ENCODE results near the gene GSDMA. TPM values are rescaled to one million over a fixed set of nuclear protein-coding genes. Genes with fewer than 3 reads are reported as not detected.

The GSDMA gene
- total and polyA plus RNA-seq, 12 donors = 0.14 to 2.2 (median 1.3) TPM; not detected in 5

- H3K36me3 ChIP-seq (replicated peaks in 1 of 2) = peaks cover 0 to 65% of the 10 kb centered on the region in 2 donors
- H3K9me3 ChIP-seq (replicated peaks in 1 of 3) = no peaks in the 10 kb centered on the region
- no peaks in the 10 kb centered on the region for H3K27me3 ChIP-seq
- no peak overlapping the region for H3K27ac ChIP-seq
- peak; percentile 83 to 91 (median 85) for DNase-seq
- intact Hi-C loops (cut with DNase I) = no loop called here
- peaks cover 6 to 9% of the 10 kb centered on the region in 2 donors for H3K4me1 ChIP-seq (replicated peaks in 1 of 2)
- H3K4me3 ChIP-seq = no peak overlapping the region
- 25 to 34% (median 28%) methylated on average over 15 to 33 of the region's 33 CpGs for WGBS, 4 donors
- TF ChIP-seq POLR2A (IDR thresholded peaks at IDR 0.05) (no peak), CTCF (IDR thresholded peaks at IDR 0.05) (peak; percentile 82 to 96 (median 92))
These were observed 64.2 kb downstream of the GSDMA start for GRCh38 chr17:40026816-40027613.

Small RNA genes within 50 kb of the gene (microRNA-seq; reads per million reads assigned to microRNA genes)
- gene MIR6884 = 0 to 0.85 (median 0.45) reads per million in 3 donors

Small RNA genes within 50 kb of the gene (small RNA-seq; reads per million reads assigned to genes)
- 2,438 to 3,222 reads per million in 2 donors for gene SNORD124

Other genes starting within 250 kb of the GSDMA start
- 100 to 1,000 TPM in 1 of 9 donors, 10 to 100 TPM in 8; 41.9 to 210 (median 47.4) TPM for gene MIEN1, start 232.5 kb upstream of the GSDMA start, total RNA-seq
- 100 to 1,000 TPM in 2 of 3 donors, 10 to 100 TPM in 1; 79.9 to 130 (median 108) TPM for gene MIEN1, start 232.5 kb upstream of the GSDMA start, polyA plus RNA-seq
- 1 to 10 TPM in 1 of 9 donors, under 1 TPM in 4, not detected in 4; 0.06 to 1.2 (median 0.25) TPM for gene GRB7, start 225.1 kb upstream of the GSDMA start, total RNA-seq
- under 1 TPM in 2 of 3 donors, not detected in 1; 0.17 to 0.56 TPM for gene GRB7, start 225.1 kb upstream of the GSDMA start, polyA plus RNA-seq
- gene IKZF3, start 98.7 kb upstream of the GSDMA start, total RNA-seq = 1 to 10 TPM in 5 of 9 donors, under 1 TPM in 4; 0.06 to 3.6 (median 1.0) TPM
- gene IKZF3, start 98.7 kb upstream of the GSDMA start, polyA plus RNA-seq = under 1 TPM; 0.37 to 0.88 (median 0.46) TPM
- not detected for gene ZPBP2, start 94.8 kb upstream of the GSDMA start, total RNA-seq
- not detected for gene ZPBP2, start 94.8 kb upstream of the GSDMA start, polyA plus RNA-seq
- 1 to 10 TPM in 5 of 9 donors, under 1 TPM in 3, not detected in 1; 0.53 to 3.0 (median 1.1) TPM for gene GSDMB, start 44.4 kb upstream of the GSDMA start, total RNA-seq
- gene GSDMB, start 44.4 kb upstream of the GSDMA start, polyA plus RNA-seq = 10 to 100 TPM in 2 of 3 donors, under 1 TPM in 1; 0.51 to 11.7 (median 10.0) TPM
- 10 to 100 TPM; 29.1 to 76.7 (median 51.6) TPM for gene ORMDL3, start 35.4 kb upstream of the GSDMA start, total RNA-seq
- 100 to 1,000 TPM in 1 of 3 donors, 10 to 100 TPM in 2; 40.4 to 102 (median 52.1) TPM for gene ORMDL3, start 35.4 kb upstream of the GSDMA start, polyA plus RNA-seq
- gene LRRC3C, start 35.3 kb upstream of the GSDMA start, total RNA-seq = not detected
- not detected for gene LRRC3C, start 35.3 kb upstream of the GSDMA start, polyA plus RNA-seq
- gene PSMD3, start 17.8 kb downstream of the GSDMA start, total RNA-seq = 100 to 1,000 TPM in 4 of 9 donors, 10 to 100 TPM in 5; 78.8 to 123 (median 98.2) TPM
- 100 to 1,000 TPM in 1 of 3 donors, 10 to 100 TPM in 2; 42.8 to 109 (median 54.5) TPM for gene PSMD3, start 17.8 kb downstream of the GSDMA start, polyA plus RNA-seq
- under 1 TPM in 5 of 9 donors, not detected in 4; 0.06 to 0.74 (median 0.41) TPM for gene CSF3, start 52.4 kb downstream of the GSDMA start, total RNA-seq
- 1 to 10 TPM in 1 of 3 donors, under 1 TPM in 2; 0.24 to 6.1 (median 0.80) TPM for gene CSF3, start 52.4 kb downstream of the GSDMA start, polyA plus RNA-seq
- gene MED24, start 91.4 kb downstream of the GSDMA start, total RNA-seq = 100 to 1,000 TPM in 1 of 9 donors, 10 to 100 TPM in 8; 34.8 to 127 (median 74.2) TPM
- 100 to 1,000 TPM in 1 of 3 donors, 10 to 100 TPM in 2; 50.3 to 103 (median 92.9) TPM for gene MED24, start 91.4 kb downstream of the GSDMA start, polyA plus RNA-seq
- gene THRA, start 100.0 kb downstream of the GSDMA start, total RNA-seq = 100 to 1,000 TPM in 3 of 9 donors, 10 to 100 TPM in 6; 39.2 to 110 (median 73.8) TPM
- 10 to 100 TPM; 41.8 to 62.3 (median 50.9) TPM for gene THRA, start 100.0 kb downstream of the GSDMA start, polyA plus RNA-seq
- 10 to 100 TPM in 8 of 9 donors, 1 to 10 TPM in 1; 3.4 to 69.1 (median 34.4) TPM for gene NR1D1, start 137.6 kb downstream of the GSDMA start, total RNA-seq
- gene NR1D1, start 137.6 kb downstream of the GSDMA start, polyA plus RNA-seq = 10 to 100 TPM; 34.5 to 59.0 (median 36.6) TPM
- 100 to 1,000 TPM in 1 of 9 donors, 10 to 100 TPM in 8; 47.8 to 100 (median 68.2) TPM for gene MSL1, start 159.0 kb downstream of the GSDMA start, total RNA-seq
- 100 to 1,000 TPM in 2 of 3 donors, 10 to 100 TPM in 1; 74.2 to 143 (median 128) TPM for gene MSL1, start 159.0 kb downstream of the GSDMA start, polyA plus RNA-seq
- gene CASC3, start 177.5 kb downstream of the GSDMA start, total RNA-seq = 10 to 100 TPM; 31.0 to 72.4 (median 60.9) TPM
- 10 to 100 TPM; 36.2 to 65.1 (median 57.5) TPM for gene CASC3, start 177.5 kb downstream of the GSDMA start, polyA plus RNA-seq
- gene RAPGEFL1, start 214.5 kb downstream of the GSDMA start, total RNA-seq = 1 to 10 TPM in 8 of 9 donors, under 1 TPM in 1; 0.24 to 5.7 (median 3.7) TPM
- 10 to 100 TPM in 1 of 3 donors, 1 to 10 TPM in 2; 1.7 to 18.5 (median 7.3) TPM for gene RAPGEFL1, start 214.5 kb downstream of the GSDMA start, polyA plus RNA-seq